BLaER1 (cell line): ENCODE measurements around the gene EBI3.

Experiments used
- H3K27ac ChIP-seq: shearing (Covaris generic); formaldehyde crosslinking; 2 replicates; pipeline ENCODE4 v1.8.1; 2022
- H3K27me3 ChIP-seq: shearing (Covaris generic); formaldehyde crosslinking; 2 replicates; pipeline ENCODE4 v1.8.1; 2022
- H3K36me3 ChIP-seq: shearing (Covaris generic); formaldehyde crosslinking; 2 replicates; pipeline ENCODE4 v1.8.1; 2022
- H3K4me1 ChIP-seq: shearing (Covaris generic); formaldehyde crosslinking; 2 replicates; pipeline ENCODE4 v1.8.1; 2022
- H3K4me2 ChIP-seq: shearing (Covaris generic); formaldehyde crosslinking; 2 replicates; pipeline ENCODE4 v1.8.1; 2022
- H3K4me3 ChIP-seq: shearing (Covaris generic); formaldehyde crosslinking; 2 replicates; pipeline ENCODE4 v1.8.1; 2022
- H3K9ac ChIP-seq: shearing (Covaris generic); formaldehyde crosslinking; 2 replicates; pipeline ENCODE4 v1.8.1; 2022
- H3K9me3 ChIP-seq: shearing (Covaris generic); formaldehyde crosslinking; 2 replicates; pipeline ENCODE4 v1.8.1; 2022
- H4K20me1 ChIP-seq: shearing (Covaris generic); formaldehyde crosslinking; 2 replicates; pipeline ENCODE4 v1.8.1; 2022
- Cebpa-rat ChIP-seq: shearing (Covaris generic); IDR thresholded peaks from 2 replicates; pipeline ENCODE4 v1.8.1; 2022

Gene EBI3

GRCh38 chr19:4256563-4256962 is 27.2 kb downstream of the EBI3 start:
- H3K27ac ChIP-seq: no peak overlapping the region
- peaks cover 99% of the 10 kb centered on the region for H3K36me3 ChIP-seq
- H4K20me1 ChIP-seq: no peaks in the 10 kb centered on the region
- no peak for TF ChIP-seq Cebpa-rat
- peaks cover 16% of the 10 kb centered on the region for H3K4me1 ChIP-seq
- H3K9me3 ChIP-seq: peaks cover 6% of the 10 kb centered on the region
- H3K4me3 ChIP-seq: no peak overlapping the region
- H3K9ac ChIP-seq: no peak overlapping the region
- H3K4me2 ChIP-seq: no peak overlapping the region
- H3K27me3 ChIP-seq: no peaks in the 10 kb centered on the region

GRCh38 chr19:4257025-4257424 is 27.7 kb downstream of the EBI3 start:
- Histone ChIP-seq H3K4me3 (no peak overlapping the region), H3K27ac (no peak overlapping the region), H3K9me3 (peaks cover 6% of the 10 kb centered on the region), H3K27me3 (no peaks in the 10 kb centered on the region), H3K9ac (no peak overlapping the region), H3K36me3 (peaks cover 99% of the 10 kb centered on the region), H3K4me2 (no peak overlapping the region), H4K20me1 (no peaks in the 10 kb centered on the region), H3K4me1 (peaks cover 16% of the 10 kb centered on the region)
- TF ChIP-seq Cebpa-rat: no peak

- peaks cover 99% of the 10 kb centered on the region for H3K36me3 ChIP-seq
These were observed 28.9 kb downstream of the EBI3 start for GRCh38 chr19:4258181-4258580.

GRCh38 chr19:4260613-4261191 is 31.4 kb downstream of the EBI3 start:
- Histone ChIP-seq H3K9me3 (peaks cover 6% of the 10 kb centered on the region), H3K4me1 (peaks cover 38% of the 10 kb centered on the region), H4K20me1 (no peaks in the 10 kb centered on the region), H3K9ac (no peak overlapping the region), H3K27ac (no peak overlapping the region), H3K27me3 (no peaks in the 10 kb centered on the region), H3K4me3 (no peak overlapping the region), H3K36me3 (peaks cover 87% of the 10 kb centered on the region), H3K4me2 (peak overlapping the region; percentile 39)
- no peak for TF ChIP-seq Cebpa-rat

More at GRCh38 chr19:4258181-4258580, 28.9 kb downstream of the EBI3 start:
- Histone ChIP-seq H4K20me1 (no peaks in the 10 kb centered on the region), H3K4me3 (no peak overlapping the region), H3K4me2 (no peak overlapping the region), H3K4me1 (peaks cover 18% of the 10 kb centered on the region), H3K9ac (no peak overlapping the region), H3K27me3 (no peaks in the 10 kb centered on the region), H3K9me3 (peaks cover 6% of the 10 kb centered on the region), H3K27ac (no peak overlapping the region)
- no peak for TF ChIP-seq Cebpa-rat

- Histone ChIP-seq H3K9ac (no peak overlapping the region), H3K27me3 (no peaks in the 10 kb centered on the region), H3K4me2 (peak overlapping the region; percentile 32), H3K36me3 (peaks cover 86% of the 10 kb centered on the region), H3K27ac (no peak overlapping the region), H4K20me1 (peaks cover 9% of the 10 kb centered on the region), H3K9me3 (no peaks in the 10 kb centered on the region), H3K4me1 (peaks cover 54% of the 10 kb centered on the region), H3K4me3 (no peak overlapping the region)
- TF ChIP-seq Cebpa-rat: no peak
These were observed 35.5 kb downstream of the EBI3 start for GRCh38 chr19:4264812-4265211.

- H3K27me3 ChIP-seq: no peaks in the 10 kb centered on the region
- H3K27ac ChIP-seq: no peak overlapping the region
- H3K9me3 ChIP-seq: no peaks in the 10 kb centered on the region
- no peak overlapping the region for H3K9ac ChIP-seq
- peaks cover 86% of the 10 kb centered on the region for H3K36me3 ChIP-seq
- H4K20me1 ChIP-seq: peaks cover 9% of the 10 kb centered on the region
- no peak for TF ChIP-seq Cebpa-rat
- H3K4me3 ChIP-seq: no peak overlapping the region
- H3K4me1 ChIP-seq: peaks cover 39% of the 10 kb centered on the region
- peak overlapping the region; percentile 33 for H3K4me2 ChIP-seq
These were observed 37.1 kb downstream of the EBI3 start for GRCh38 chr19:4266253-4267000.

GRCh38 chr19:4267101-4267900 is 38.0 kb downstream of the EBI3 start:
- H3K4me2 ChIP-seq: peak overlapping the region; percentile 33; the same call in 1 of the 2 replicates
- H3K9me3 ChIP-seq: no peaks in the 10 kb centered on the region
- TF ChIP-seq Cebpa-rat: no peak
- no peaks in the 10 kb centered on the region for H3K27me3 ChIP-seq
- peaks cover 9% of the 10 kb centered on the region for H4K20me1 ChIP-seq
- peaks cover 85% of the 10 kb centered on the region for H3K36me3 ChIP-seq
- H3K4me3 ChIP-seq: no peak overlapping the region
- H3K9ac ChIP-seq: no peak overlapping the region
- H3K27ac ChIP-seq: no peak overlapping the region
- H3K4me1 ChIP-seq: peaks cover 39% of the 10 kb centered on the region

DNA sequence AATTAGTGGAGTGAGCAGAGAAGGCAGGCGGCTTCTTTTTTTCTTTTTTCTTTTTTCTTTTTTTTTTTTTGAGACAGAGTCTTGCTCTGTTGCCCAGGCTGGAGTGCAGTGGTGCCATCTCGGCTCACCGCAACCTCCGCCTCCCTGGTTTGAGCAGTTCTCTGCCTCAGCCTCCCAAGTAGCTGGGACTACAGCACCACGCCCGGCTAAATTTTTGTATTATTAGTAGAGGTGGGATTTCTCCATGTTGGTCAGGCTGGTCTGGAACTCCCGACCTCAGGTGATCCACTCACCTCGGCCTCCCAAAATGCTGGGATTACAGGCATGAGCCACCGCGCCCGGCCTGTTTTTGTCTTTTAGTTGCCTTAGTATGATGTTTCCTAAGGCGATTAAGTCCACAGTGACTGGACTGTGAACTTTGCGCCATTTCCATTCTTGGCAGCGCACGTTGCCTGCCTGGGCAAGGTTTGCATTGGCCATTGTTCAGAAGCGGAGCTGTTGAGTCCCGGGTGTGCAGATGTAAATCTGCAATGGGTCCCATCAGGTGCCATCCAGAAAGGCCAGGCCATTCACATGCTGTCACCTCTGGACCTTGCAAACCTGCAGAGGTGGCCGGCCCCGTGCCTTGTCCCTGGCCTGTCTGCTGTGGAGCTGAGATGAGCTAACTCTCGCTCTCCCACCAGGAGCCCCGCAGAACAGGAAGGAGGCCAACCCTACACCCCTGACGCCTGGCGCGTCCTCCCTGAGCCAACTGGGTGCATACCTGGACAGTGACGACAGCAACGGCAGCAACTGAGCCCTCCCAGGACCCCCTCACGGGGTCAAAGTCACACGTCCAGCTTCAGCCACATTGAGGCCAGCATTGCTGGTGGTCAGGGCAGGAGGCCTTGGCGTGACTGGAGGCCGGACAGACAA is 38.8 kb downstream of the EBI3 start:
- H3K4me3 ChIP-seq: no peak overlapping the region
- peaks cover 38% of the 10 kb centered on the region for H3K4me1 ChIP-seq
- no peak for TF ChIP-seq Cebpa-rat
- no peak overlapping the region for H3K9ac ChIP-seq
- no peaks in the 10 kb centered on the region for H3K9me3 ChIP-seq
- peaks cover 77% of the 10 kb centered on the region for H3K36me3 ChIP-seq
- H3K27ac ChIP-seq: no peak overlapping the region
- no peaks in the 10 kb centered on the region for H3K27me3 ChIP-seq
- no peak overlapping the region for H3K4me2 ChIP-seq
- H4K20me1 ChIP-seq: peaks cover 9% of the 10 kb centered on the region

GRCh38 chr19:4268816-4269430 is 39.6 kb downstream of the EBI3 start:
- H3K27me3 ChIP-seq: no peaks in the 10 kb centered on the region
- peaks cover 30% of the 10 kb centered on the region for H3K4me1 ChIP-seq
- H3K27ac ChIP-seq: no peak overlapping the region
- H3K36me3 ChIP-seq: peaks cover 69% of the 10 kb centered on the region
- H3K9ac ChIP-seq: no peak overlapping the region
- H4K20me1 ChIP-seq: peaks cover 9% of the 10 kb centered on the region
- H3K9me3 ChIP-seq: no peaks in the 10 kb centered on the region
- H3K4me3 ChIP-seq: no peak overlapping the region
- no peak overlapping the region for H3K4me2 ChIP-seq
- no peak for TF ChIP-seq Cebpa-rat
